ENCODE results near the gene EFNA4. TPM values are rescaled to one million over a fixed set of nuclear protein-coding genes. Genes with fewer than 3 reads are reported as not detected.

Gene EFNA4
- total RNA-seq, 1 experiment from 2014 or later: 9.8 TPM

DNA sequence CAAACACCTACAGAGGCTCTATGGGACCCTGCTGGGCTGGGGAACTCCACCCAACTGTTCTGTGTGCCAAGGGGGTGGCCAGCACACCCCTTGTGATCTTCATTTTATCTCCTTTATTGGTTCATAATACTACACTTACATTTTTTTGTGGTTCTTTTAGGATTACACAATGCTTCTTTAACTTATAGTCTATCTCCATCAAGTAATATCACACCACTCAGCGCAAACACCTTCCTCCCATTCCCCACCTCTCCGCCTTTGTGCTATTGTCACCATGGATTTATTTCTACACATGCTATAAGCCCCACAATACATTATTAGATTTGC lies 31.0 kb downstream of the EFNA4 start (continued):
- TF ChIP-seq, protein P1, sequence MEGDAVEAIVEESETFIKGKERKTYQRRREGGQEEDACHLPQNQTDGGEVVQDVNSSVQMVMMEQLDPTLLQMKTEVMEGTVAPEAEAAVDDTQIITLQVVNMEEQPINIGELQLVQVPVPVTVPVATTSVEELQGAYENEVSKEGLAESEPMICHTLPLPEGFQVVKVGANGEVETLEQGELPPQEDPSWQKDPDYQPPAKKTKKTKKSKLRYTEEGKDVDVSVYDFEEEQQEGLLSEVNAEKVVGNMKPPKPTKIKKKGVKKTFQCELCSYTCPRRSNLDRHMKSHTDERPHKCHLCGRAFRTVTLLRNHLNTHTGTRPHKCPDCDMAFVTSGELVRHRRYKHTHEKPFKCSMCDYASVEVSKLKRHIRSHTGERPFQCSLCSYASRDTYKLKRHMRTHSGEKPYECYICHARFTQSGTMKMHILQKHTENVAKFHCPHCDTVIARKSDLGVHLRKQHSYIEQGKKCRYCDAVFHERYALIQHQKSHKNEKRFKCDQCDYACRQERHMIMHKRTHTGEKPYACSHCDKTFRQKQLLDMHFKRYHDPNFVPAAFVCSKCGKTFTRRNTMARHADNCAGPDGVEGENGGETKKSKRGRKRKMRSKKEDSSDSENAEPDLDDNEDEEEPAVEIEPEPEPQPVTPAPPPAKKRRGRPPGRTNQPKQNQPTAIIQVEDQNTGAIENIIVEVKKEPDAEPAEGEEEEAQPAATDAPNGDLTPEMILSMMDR (IDR thresholded peaks at IDR 0.05 in 2 of 3, conservative IDR thresholded peaks at IDR 0.05 in 1 of 3; ENCODE audit: borderline replicate concordance in 1 of 3, insufficient read depth in 1 of 3, low read depth in 2 of 3, low read length in 2 of 3): no peak
- TF ChIP-seq SP1 (IDR thresholded peaks at IDR 0.05; ENCODE audit: low read depth) (no peak), TCF7L2 (IDR thresholded peaks at IDR 0.05; ENCODE audit: borderline replicate concordance, extremely low read depth, insufficient read depth, insufficient read length) (no peak)

DNA sequence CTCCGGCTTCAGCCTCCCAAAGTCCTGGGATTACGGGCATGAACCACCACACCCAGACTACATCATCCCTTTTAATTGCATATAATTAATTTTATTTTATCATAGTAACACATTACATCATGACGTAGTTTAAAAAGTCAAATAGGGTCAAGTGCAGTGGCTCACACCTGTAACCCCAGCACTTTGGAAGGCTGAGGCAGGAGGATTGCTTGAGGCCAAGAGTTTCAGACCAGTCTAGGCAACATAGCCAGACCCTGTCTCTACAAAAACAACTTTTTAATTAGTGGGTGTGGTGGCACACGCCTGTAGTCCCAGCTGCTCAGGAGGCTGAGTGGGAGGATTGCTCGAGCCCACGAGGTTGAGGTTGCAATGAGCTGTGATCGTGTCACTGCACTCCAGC lies 35.8 kb downstream of the EFNA4 start:
- TF ChIP-seq POLR2A (IDR thresholded peaks at IDR 0.05; ENCODE audit: borderline replicate concordance, extremely low read depth, insufficient read depth, insufficient read length) (no peak), TCF7L2 (IDR thresholded peaks at IDR 0.05; ENCODE audit: borderline replicate concordance, extremely low read depth, insufficient read depth, insufficient read length) (no peak), EGR1 (IDR thresholded peaks at IDR 0.05; ENCODE audit: low read depth) (no peak), YY1 (IDR thresholded peaks at IDR 0.05; ENCODE audit: extremely low read depth, insufficient replicate concordance, low read depth, low read length) (no peak), SIN3A (IDR thresholded peaks at IDR 0.05; ENCODE audit: low read depth) (no peak), RAD21 (IDR thresholded peaks at IDR 0.05; ENCODE audit: low read depth) (no peak), POLR2AphosphoS5 (IDR thresholded peaks at IDR 0.05; ENCODE audit: low read depth, low read length) (no peak), SRF (IDR thresholded peaks at IDR 0.05; ENCODE audit: low read depth) (no peak), SP1 (IDR thresholded peaks at IDR 0.05; ENCODE audit: low read depth) (no peak), ELF1 (IDR thresholded peaks at IDR 0.05; ENCODE audit: borderline replicate concordance, low read depth) (no peak), ZNF274 (IDR thresholded peaks at IDR 0.05; ENCODE audit: low read depth, low read length) (no peak), EZH2 (IDR thresholded peaks at IDR 0.05) (no peak), CEBPB (IDR thresholded peaks at IDR 0.05; ENCODE audit: low read depth) (no peak), EZH2phosphoT487 (IDR thresholded peaks at IDR 0.05; ENCODE audit: borderline replicate concordance) (no peak), JUND (IDR thresholded peaks at IDR 0.05) (no peak)
- TF ChIP-seq, protein P1 (IDR thresholded peaks at IDR 0.05 in 2 of 3, conservative IDR thresholded peaks at IDR 0.05 in 1 of 3; ENCODE audit: borderline replicate concordance in 1 of 3, insufficient read depth in 1 of 3, low read depth in 2 of 3, low read length in 2 of 3): no peak
- BruUV-seq (replicated peaks): no TSS peak
- Histone ChIP-seq H3K9ac (ENCODE audit: low read length) (no peak overlapping the region), H3K36me3 (ENCODE audit: control insufficient read depth in 1 of 2, insufficient read depth in 2 of 2, low read length in 2 of 2) (no peaks in the 10 kb centered on the region), H4K20me1 (ENCODE audit: insufficient read depth) (no peaks in the 10 kb centered on the region), H3K9me2 (ENCODE audit: insufficient read depth) (no peaks in the 10 kb centered on the region), H3K4me2 (ENCODE audit: low read length) (no peak overlapping the region), H3K9me3 (ENCODE audit: control insufficient read depth in 1 of 2, insufficient read depth in 1 of 2, low read depth in 1 of 2, low read length in 2 of 2) (no peaks in the 10 kb centered on the region), H3K27ac (ENCODE audit: low read depth, low read length) (no peak overlapping the region), H3K4me3 (replicated peaks in 1 of 2; ENCODE audit: low read depth in 1 of 2, low read length in 2 of 2) (no peak overlapping the region), H3K4me1 (ENCODE audit: control insufficient read depth in 1 of 2, insufficient read depth in 2 of 2, low read length in 2 of 2) (peaks cover 3 to 5% of the 10 kb centered on the region in 2 experiments; a peak in 3 of 4 replicates), H3K79me2 (ENCODE audit: insufficient read depth, low read length) (no peaks in the 10 kb centered on the region), H2AFZ (ENCODE audit: low read depth, low read length, poor library complexity, severe bottlenecking) (no peak overlapping the region), H3K27me3 (ENCODE audit: insufficient read depth, low read length) (no peaks in the 10 kb centered on the region)
- no peak for DNase-seq (ENCODE audit: low read depth, low spot score)
- ChIA-PET CTCF (interaction anchor here (0.9 to 1.7 kb wide), 2 partner anchors 8 to 74 kb away, joined by 3 to 6 read pairs; partner anchors contain the start of gene KRTCAP2), POLR2A (no interaction called here), RAD21 (ENCODE audit: low non-redundant PET in 1 of 2, low total read pairs in 2 of 2, uncharacterized antibody in 2 of 2, unreplicated experiment in 2 of 2) (no interaction called here)
- no peak for ATAC-seq
- intact Hi-C loops (cut with micrococcal nuclease): loop anchor here (10.0 kb wide), 1 partner anchor 495 kb away; no protein-coding TSS in a partner anchor
